Measurements from ENCODE around the gene MAP2K5.

DNA sequence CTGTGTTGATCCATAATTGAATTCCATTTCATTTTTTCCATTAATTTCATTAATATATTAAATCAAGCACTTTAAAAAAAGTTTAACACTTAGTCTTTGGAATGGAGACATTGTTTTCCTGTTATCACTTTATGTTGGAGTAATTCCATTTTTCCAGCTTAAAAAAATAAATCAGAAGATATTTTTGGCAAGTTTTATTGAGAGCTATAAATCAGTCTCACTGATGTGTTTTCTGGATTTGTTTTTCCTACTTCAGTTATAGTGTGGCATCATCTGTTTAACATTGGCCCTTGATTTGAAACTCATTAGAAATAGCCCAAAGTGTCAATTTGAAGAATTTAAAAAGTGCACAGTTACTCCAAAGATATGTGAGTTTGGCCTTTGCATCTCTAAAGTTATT is 53.1 kb downstream of the MAP2K5 start:
- TF ChIP-seq SREBF1 (IDR thresholded peaks at IDR 0.05; ENCODE audit: low read length) (no peak), RAD21 (IDR thresholded peaks at IDR 0.05; ENCODE audit: insufficient read depth, low read depth, low read length) (no peak), REST (IDR thresholded peaks at IDR 0.05; ENCODE audit: low read depth, low read length) (no peak), KAT2A (conservative IDR thresholded peaks at IDR 0.05; ENCODE audit: control insufficient read depth, low read depth, low read length) (no peak), ETV6 (conservative IDR thresholded peaks at IDR 0.05 in 1 of 2, IDR thresholded peaks at IDR 0.05 in 1 of 2; ENCODE audit: borderline replicate concordance in 1 of 2, low read depth in 1 of 2) (no peak), KDM1A (IDR thresholded peaks at IDR 0.05; ENCODE audit: borderline replicate concordance) (no peak), EZH2 (IDR thresholded peaks at IDR 0.05; ENCODE audit: borderline replicate concordance, control insufficient read depth, low read depth, low read length) (no peak), BCL11A (IDR thresholded peaks at IDR 0.05; ENCODE audit: low read depth, low read length) (no peak), TBL1XR1 (IDR thresholded peaks at IDR 0.05; ENCODE audit: low read depth, low read length) (no peak), BACH1 (IDR thresholded peaks at IDR 0.05; ENCODE audit: borderline replicate concordance) (no peak), IRF3 (IDR thresholded peaks at IDR 0.05) (no peak)
- TF ChIP-seq, protein P1, sequence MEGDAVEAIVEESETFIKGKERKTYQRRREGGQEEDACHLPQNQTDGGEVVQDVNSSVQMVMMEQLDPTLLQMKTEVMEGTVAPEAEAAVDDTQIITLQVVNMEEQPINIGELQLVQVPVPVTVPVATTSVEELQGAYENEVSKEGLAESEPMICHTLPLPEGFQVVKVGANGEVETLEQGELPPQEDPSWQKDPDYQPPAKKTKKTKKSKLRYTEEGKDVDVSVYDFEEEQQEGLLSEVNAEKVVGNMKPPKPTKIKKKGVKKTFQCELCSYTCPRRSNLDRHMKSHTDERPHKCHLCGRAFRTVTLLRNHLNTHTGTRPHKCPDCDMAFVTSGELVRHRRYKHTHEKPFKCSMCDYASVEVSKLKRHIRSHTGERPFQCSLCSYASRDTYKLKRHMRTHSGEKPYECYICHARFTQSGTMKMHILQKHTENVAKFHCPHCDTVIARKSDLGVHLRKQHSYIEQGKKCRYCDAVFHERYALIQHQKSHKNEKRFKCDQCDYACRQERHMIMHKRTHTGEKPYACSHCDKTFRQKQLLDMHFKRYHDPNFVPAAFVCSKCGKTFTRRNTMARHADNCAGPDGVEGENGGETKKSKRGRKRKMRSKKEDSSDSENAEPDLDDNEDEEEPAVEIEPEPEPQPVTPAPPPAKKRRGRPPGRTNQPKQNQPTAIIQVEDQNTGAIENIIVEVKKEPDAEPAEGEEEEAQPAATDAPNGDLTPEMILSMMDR (IDR thresholded peaks at IDR 0.05 in 2 of 3, conservative IDR thresholded peaks at IDR 0.05 in 1 of 3; ENCODE audit: control insufficient read depth in 2 of 3, extremely low read depth in 1 of 3, insufficient read depth in 1 of 3, low read depth in 3 of 3, low read length in 3 of 3) = no peak
- TF ChIP-seq, protein P2, sequence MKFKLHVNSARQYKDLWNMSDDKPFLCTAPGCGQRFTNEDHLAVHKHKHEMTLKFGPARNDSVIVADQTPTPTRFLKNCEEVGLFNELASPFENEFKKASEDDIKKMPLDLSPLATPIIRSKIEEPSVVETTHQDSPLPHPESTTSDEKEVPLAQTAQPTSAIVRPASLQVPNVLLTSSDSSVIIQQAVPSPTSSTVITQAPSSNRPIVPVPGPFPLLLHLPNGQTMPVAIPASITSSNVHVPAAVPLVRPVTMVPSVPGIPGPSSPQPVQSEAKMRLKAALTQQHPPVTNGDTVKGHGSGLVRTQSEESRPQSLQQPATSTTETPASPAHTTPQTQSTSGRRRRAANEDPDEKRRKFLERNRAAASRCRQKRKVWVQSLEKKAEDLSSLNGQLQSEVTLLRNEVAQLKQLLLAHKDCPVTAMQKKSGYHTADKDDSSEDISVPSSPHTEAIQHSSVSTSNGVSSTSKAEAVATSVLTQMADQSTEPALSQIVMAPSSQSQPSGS (IDR thresholded peaks at IDR 0.05; ENCODE audit: low read length) = no peak

Data from GM12878 (cell line).